Spleen (tissue), 7 donors: ENCODE measurements around the gene RASGEF1B.

Source experiments
- POLR2A ChIP-seq, 3 donors: fragments of 450-650 bp; IDR thresholded peaks; one replicate each; pipeline ENCODE4 v1.5.1; 2017; ENCODE audit warnings: antibody characterized with exemption in 3 of 3, mild to moderate bottlenecking in 1 of 3
- POLR2AphosphoS5 ChIP-seq, 3 donors: sonication (generic); formaldehyde crosslinking; IDR thresholded peaks; one replicate each; pipeline ENCODE4 v1.5.1; 2017; ENCODE audit warnings: antibody characterized with exemption in 3 of 3
- TF ChIP-seq, protein P1 (sequence below), 11 experiments: fragments of 200-600 bp in 7 of 11; fragments of 450-650 bp in 4 of 11; sonication (generic) in 4 of 11; IDR thresholded peaks in 8 of 11; conservative IDR thresholded peaks in 3 of 11; 1 replicate in 7 of 11; 2 replicates in 4 of 11; pipeline versions ENCODE4 v1.4.0 to v1.8.0; 2016 to 2021; ENCODE audit warnings: antibody characterized with exemption in 11 of 11, inconsistent platforms in 4 of 11, mild to moderate bottlenecking in 1 of 11
- donor health status: DM: no; HTN: no; CAD: no; lungs with moderate emphysema.
- donor health status: DM: no; HTN: no; CAD: no.
- donor health status: DM: no; HTN: no; CAD: no.

DNA sequence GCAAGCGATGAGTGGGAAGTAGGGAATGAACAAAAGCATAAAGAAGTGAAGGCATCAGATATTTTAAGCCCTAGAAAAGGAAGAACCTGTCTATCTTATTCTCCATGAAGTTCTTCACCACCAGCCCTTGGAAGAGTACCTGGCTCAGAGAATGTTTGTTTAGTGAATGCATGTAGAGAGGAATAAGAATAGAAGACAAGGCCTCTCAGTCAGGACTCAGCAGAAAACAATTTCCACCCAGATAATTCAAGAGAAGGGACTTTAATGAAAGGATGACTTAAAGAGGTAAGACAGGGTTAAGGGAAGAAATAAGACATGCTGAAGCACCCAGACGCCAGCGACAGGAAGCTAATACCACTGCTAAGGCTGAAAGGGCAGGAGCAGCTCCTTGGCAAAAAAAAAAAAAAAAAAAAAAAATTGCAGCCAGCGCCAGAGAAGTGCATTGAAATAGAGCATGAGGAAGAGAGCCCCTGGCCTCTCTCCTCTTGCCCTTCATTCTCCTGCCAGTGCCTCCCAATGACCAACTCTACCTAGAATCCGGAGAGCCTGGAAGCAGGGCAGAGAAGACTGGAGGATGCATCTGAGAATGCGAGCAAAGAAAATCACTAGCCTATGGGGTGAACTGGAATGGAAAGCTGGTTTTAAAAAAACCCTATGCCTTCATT is 47.2 kb upstream of the RASGEF1B start:
- TF ChIP-seq, protein P1, sequence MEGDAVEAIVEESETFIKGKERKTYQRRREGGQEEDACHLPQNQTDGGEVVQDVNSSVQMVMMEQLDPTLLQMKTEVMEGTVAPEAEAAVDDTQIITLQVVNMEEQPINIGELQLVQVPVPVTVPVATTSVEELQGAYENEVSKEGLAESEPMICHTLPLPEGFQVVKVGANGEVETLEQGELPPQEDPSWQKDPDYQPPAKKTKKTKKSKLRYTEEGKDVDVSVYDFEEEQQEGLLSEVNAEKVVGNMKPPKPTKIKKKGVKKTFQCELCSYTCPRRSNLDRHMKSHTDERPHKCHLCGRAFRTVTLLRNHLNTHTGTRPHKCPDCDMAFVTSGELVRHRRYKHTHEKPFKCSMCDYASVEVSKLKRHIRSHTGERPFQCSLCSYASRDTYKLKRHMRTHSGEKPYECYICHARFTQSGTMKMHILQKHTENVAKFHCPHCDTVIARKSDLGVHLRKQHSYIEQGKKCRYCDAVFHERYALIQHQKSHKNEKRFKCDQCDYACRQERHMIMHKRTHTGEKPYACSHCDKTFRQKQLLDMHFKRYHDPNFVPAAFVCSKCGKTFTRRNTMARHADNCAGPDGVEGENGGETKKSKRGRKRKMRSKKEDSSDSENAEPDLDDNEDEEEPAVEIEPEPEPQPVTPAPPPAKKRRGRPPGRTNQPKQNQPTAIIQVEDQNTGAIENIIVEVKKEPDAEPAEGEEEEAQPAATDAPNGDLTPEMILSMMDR (IDR thresholded peaks at IDR 0.05 in 8 of 11, conservative IDR thresholded peaks at IDR 0.05 in 3 of 11): no peak
- no peak for TF ChIP-seq POLR2A (IDR thresholded peaks at IDR 0.05)
- TF ChIP-seq POLR2AphosphoS5 (IDR thresholded peaks at IDR 0.05): no peak
